Osteocyte (in vitro differentiated cells): ENCODE data around the gene LRCOL1. TPM values are rescaled to one million over a fixed set of nuclear protein-coding genes. Genes with fewer than 3 reads are reported as not detected.

Experiments used
- DNase-seq: peaks from one replicate; pipeline ENCODE4 v3.0.0; 2021; ENCODE audit warnings: mixed read lengths; ENCODE audit not compliant: unreplicated experiment; ENCODE audit errors: extremely low spot score
- H3K27ac Mint-ChIP-seq: one replicate; pipeline ENCODE4 v1.8.0; 2021; ENCODE audit warnings: mild to moderate bottlenecking, mixed read lengths; ENCODE audit not compliant: unreplicated experiment
- H3K27me3 Mint-ChIP-seq: one replicate; pipeline ENCODE4 v1.8.0; 2021; ENCODE audit warnings: mixed read lengths; ENCODE audit not compliant: unreplicated experiment
- H3K36me3 Mint-ChIP-seq: one replicate; pipeline ENCODE4 v1.8.0; 2021; ENCODE audit warnings: mixed read lengths; ENCODE audit not compliant: unreplicated experiment
- H3K4me1 Mint-ChIP-seq: one replicate; pipeline ENCODE4 v1.8.0; 2021; ENCODE audit warnings: mixed read lengths; ENCODE audit not compliant: unreplicated experiment
- H3K4me3 Mint-ChIP-seq: one replicate; pipeline ENCODE4 v1.8.0; 2021; ENCODE audit warnings: mild to moderate bottlenecking, moderate library complexity, mixed read lengths; ENCODE audit not compliant: unreplicated experiment
- H3K9me3 Mint-ChIP-seq: one replicate; pipeline ENCODE4 v1.8.0; 2021; ENCODE audit warnings: mixed read lengths; ENCODE audit not compliant: unreplicated experiment
- total RNA-seq: library from RNA; stranded (reverse); gene quantifications from 2 replicates; pipeline ENCODE4 v1.2.1, GENCODE V29; 2021
- TF ChIP-seq, protein P1 (sequence below): fragments of 200-600 bp; sonication (generic); IDR thresholded peaks from 2 replicates; pipeline ENCODE4 v1.5.0; 2021; ENCODE audit warnings: antibody characterized with exemption, mild to moderate bottlenecking, moderate library complexity

The LRCOL1 gene
- total RNA-seq, 1 donor from 2014 or later: not detected

DNA sequence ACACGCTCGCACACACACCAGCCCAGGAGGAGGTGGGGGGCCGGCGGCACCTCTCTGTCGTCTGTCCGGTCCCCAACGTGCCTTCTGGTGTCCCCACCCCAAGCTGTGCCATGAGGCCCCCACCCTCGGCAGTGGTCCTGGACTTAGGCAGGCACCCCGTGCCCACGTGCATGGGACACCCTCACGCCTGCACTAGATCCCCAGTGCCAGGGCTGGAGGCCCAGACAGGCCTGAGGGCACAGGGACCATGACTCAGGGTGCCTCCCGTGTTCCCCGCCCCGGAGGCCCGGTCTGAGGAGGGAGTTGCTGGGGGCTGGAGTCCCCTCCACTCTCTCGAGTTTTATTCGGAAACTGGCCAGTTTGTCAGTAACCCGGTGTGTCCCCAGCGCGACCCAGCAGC lies 38.8 kb downstream of the LRCOL1 start:
- no peak for DNase-seq
- H3K4me3 Mint-ChIP-seq: no peak overlapping the region
- H3K27me3 Mint-ChIP-seq: no peaks in the 10 kb centered on the region
- H3K27ac Mint-ChIP-seq: no peak overlapping the region
- TF ChIP-seq, protein P1, sequence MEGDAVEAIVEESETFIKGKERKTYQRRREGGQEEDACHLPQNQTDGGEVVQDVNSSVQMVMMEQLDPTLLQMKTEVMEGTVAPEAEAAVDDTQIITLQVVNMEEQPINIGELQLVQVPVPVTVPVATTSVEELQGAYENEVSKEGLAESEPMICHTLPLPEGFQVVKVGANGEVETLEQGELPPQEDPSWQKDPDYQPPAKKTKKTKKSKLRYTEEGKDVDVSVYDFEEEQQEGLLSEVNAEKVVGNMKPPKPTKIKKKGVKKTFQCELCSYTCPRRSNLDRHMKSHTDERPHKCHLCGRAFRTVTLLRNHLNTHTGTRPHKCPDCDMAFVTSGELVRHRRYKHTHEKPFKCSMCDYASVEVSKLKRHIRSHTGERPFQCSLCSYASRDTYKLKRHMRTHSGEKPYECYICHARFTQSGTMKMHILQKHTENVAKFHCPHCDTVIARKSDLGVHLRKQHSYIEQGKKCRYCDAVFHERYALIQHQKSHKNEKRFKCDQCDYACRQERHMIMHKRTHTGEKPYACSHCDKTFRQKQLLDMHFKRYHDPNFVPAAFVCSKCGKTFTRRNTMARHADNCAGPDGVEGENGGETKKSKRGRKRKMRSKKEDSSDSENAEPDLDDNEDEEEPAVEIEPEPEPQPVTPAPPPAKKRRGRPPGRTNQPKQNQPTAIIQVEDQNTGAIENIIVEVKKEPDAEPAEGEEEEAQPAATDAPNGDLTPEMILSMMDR: no peak
- H3K4me1 Mint-ChIP-seq: no peaks in the 10 kb centered on the region
- no peaks in the 10 kb centered on the region for H3K9me3 Mint-ChIP-seq
- peaks cover 2% of the 10 kb centered on the region for H3K36me3 Mint-ChIP-seq

DNA sequence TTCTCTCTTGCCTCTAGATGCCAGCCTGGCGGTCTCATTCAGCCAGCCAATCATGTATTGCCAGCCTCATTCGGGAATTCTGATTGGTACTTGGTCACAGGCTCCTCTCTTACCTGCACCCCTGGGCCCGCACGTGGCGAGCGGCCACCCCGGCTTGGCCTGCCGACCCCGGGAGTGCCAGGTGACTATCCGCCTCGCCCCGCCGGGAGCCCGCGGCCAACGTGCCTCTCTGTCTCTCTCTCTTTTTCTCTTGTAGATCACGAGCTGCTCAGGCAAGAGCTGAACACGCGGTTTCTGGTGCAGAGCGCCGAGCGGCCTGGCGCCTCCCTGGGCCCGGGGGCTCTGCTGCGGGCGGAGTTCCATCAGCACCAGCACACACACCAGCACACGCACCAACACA lies 39.3 kb downstream of the LRCOL1 start:
- Mint-ChIP-seq H3K27ac (no peak overlapping the region), H3K27me3 (no peaks in the 10 kb centered on the region), H3K36me3 (peaks cover 2% of the 10 kb centered on the region), H3K4me1 (no peaks in the 10 kb centered on the region), H3K4me3 (no peak overlapping the region), H3K9me3 (no peaks in the 10 kb centered on the region)
- DNase-seq: no peak
- TF ChIP-seq, protein P1: no peak

GRCh38 chr12:132570635-132571034 lies 39.7 kb downstream of the LRCOL1 start:
- no peaks in the 10 kb centered on the region for H3K9me3 Mint-ChIP-seq
- no peaks in the 10 kb centered on the region for H3K4me1 Mint-ChIP-seq
- DNase-seq: no peak
- no peaks in the 10 kb centered on the region for H3K27me3 Mint-ChIP-seq
- no peak overlapping the region for H3K27ac Mint-ChIP-seq
- no peak overlapping the region for H3K4me3 Mint-ChIP-seq
- H3K36me3 Mint-ChIP-seq: peaks cover 2% of the 10 kb centered on the region
- TF ChIP-seq, protein P1: no peak

DNA sequence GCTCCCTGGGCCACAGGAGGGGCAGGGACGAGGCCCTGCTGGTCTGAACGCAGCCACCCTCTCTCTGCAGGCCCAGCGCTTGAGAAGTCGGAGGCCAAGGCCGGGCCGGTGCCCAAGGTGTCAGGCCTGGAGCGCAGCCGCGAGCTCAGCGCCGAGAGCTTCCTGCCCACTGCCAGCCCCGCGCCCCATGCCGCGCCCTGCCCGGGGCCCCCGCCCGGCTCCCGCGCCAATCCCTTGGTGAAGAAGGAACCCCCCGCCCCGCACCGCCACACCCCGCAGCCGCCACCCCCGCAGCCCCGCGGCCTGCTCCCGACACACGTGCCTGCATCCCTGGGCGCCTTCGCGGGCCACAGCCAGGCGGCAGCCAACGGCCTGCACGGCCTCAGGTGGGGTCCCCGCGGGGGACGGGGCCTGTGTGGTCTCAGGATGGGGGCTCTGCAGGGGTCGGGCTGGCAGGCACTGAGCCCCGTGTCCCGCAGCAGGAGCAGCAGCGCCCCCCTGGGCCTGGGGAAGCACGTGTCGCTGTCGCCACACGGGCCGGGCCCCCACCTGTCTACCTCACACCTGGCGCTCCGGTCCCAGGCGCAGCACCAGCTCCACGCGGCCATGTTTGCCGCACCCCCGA lies 40.4 kb downstream of the LRCOL1 start:
- H3K4me3 Mint-ChIP-seq: no peak overlapping the region
- DNase-seq: no peak
- no peaks in the 10 kb centered on the region for H3K4me1 Mint-ChIP-seq
- H3K27me3 Mint-ChIP-seq: no peaks in the 10 kb centered on the region
- H3K9me3 Mint-ChIP-seq: no peaks in the 10 kb centered on the region
- peaks cover 2% of the 10 kb centered on the region for H3K36me3 Mint-ChIP-seq
- H3K27ac Mint-ChIP-seq: no peak overlapping the region
- TF ChIP-seq, protein P1: no peak

GRCh38 chr12:132568826-132569480 lies 41.4 kb downstream of the LRCOL1 start:
- Mint-ChIP-seq H3K9me3 (no peaks in the 10 kb centered on the region), H3K27me3 (no peaks in the 10 kb centered on the region), H3K4me1 (no peaks in the 10 kb centered on the region), H3K4me3 (no peak overlapping the region), H3K36me3 (no peaks in the 10 kb centered on the region), H3K27ac (no peak overlapping the region)
- TF ChIP-seq, protein P1: no peak
- no peak for DNase-seq
